H9 (cell line): ENCODE data around the gene ERC2. TPM values are rescaled to one million over a fixed set of nuclear protein-coding genes. Genes with fewer than 3 reads are reported as not detected.
A peak's percentile ranks its signal among the peaks of the same experiment; 100 is the strongest.

Experiments
- DNase-seq: peaks from one replicate; pipeline ENCODE4 v3.0.0-alpha.2; 2017
- H2AFZ ChIP-seq: one replicate; pipeline ENCODE4 v1.6.1; 2013; ENCODE audit warnings: mild to moderate bottlenecking, low read length, control low read depth, moderate library complexity
- H2AK5ac ChIP-seq: 2 replicates; pipeline ENCODE4 v1.6.1; 2013; ENCODE audit warnings: low read length, control low read depth, mixed read lengths; ENCODE audit not compliant: insufficient read length
- H2BK120ac ChIP-seq: one replicate; pipeline ENCODE4 v1.6.1; 2013; ENCODE audit warnings: low read depth, mild to moderate bottlenecking, low read length, control low read depth, inconsistent platforms; ENCODE audit not compliant: poor library complexity, severe bottlenecking
- H2BK12ac ChIP-seq: 2 replicates; pipeline ENCODE4 v1.6.1; 2013; ENCODE audit warnings: low read length, control low read depth, mixed read lengths, low read depth; ENCODE audit not compliant: insufficient read length
- H2BK15ac ChIP-seq: 2 replicates; pipeline ENCODE4 v1.6.1; 2013; ENCODE audit warnings: low read depth, low read length, control low read depth
- H2BK20ac ChIP-seq: one replicate; pipeline ENCODE4 v1.6.1; 2013; ENCODE audit warnings: low read depth, mild to moderate bottlenecking, low read length, control low read depth, inconsistent platforms; ENCODE audit not compliant: poor library complexity, severe bottlenecking
- H2BK5ac ChIP-seq: 2 replicates; pipeline ENCODE4 v1.6.1; 2013; ENCODE audit warnings: low read length, control low read depth, mixed read lengths; ENCODE audit not compliant: insufficient read length
- H3K14ac ChIP-seq: 2 replicates; pipeline ENCODE4 v1.6.1; 2013; ENCODE audit warnings: low read length, control low read depth; ENCODE audit not compliant: insufficient read depth
- H3K18ac ChIP-seq: 2 replicates; pipeline ENCODE4 v1.6.1; 2013; ENCODE audit warnings: low read depth, mild to moderate bottlenecking, mixed read lengths, low read length, control low read depth; ENCODE audit not compliant: insufficient read length
- H3K23ac ChIP-seq: 2 replicates; pipeline ENCODE4 v1.6.1; 2013; ENCODE audit warnings: low read length, control low read depth, mixed read lengths, low read depth; ENCODE audit not compliant: insufficient read length
- H3K23me2 ChIP-seq: 2 replicates; pipeline ENCODE4 v1.6.1; 2013; ENCODE audit warnings: low read depth, mild to moderate bottlenecking, mixed read lengths, low read length, control low read depth; ENCODE audit not compliant: insufficient read length, poor library complexity, severe bottlenecking
- H3K27ac ChIP-seq: 2 replicates; pipeline ENCODE4 v1.5.1; 2013; ENCODE audit warnings: low read length, control low read depth, mixed read lengths, low read depth; ENCODE audit not compliant: insufficient read length
- H3K27me3 ChIP-seq: 2 replicates; pipeline ENCODE4 v1.6.1; 2013; ENCODE audit warnings: low read length, control low read depth, inconsistent platforms; ENCODE audit not compliant: insufficient read depth
- H3K4ac ChIP-seq: 2 replicates; pipeline ENCODE4 v1.6.1; 2013; ENCODE audit warnings: low read depth, mild to moderate bottlenecking, control low read depth, inconsistent platforms, low read length, moderate library complexity
- H3K4me1 ChIP-seq: 2 replicates; pipeline ENCODE4 v1.6.1; 2013; ENCODE audit warnings: low read length, control low read depth, inconsistent platforms; ENCODE audit not compliant: insufficient read depth
- H3K4me2 ChIP-seq: 2 replicates; pipeline ENCODE4 v1.6.1; 2013; ENCODE audit warnings: low read length, control low read depth, mixed read lengths; ENCODE audit not compliant: insufficient read length, insufficient read depth
- H3K56ac ChIP-seq: 2 replicates; pipeline ENCODE4 v1.6.1; 2013; ENCODE audit warnings: low read depth, mild to moderate bottlenecking, mixed read lengths, low read length, control low read depth; ENCODE audit not compliant: insufficient read length
- H3K79me1 ChIP-seq: 2 replicates; pipeline ENCODE4 v1.6.1; 2013; ENCODE audit warnings: low read depth, mild to moderate bottlenecking, moderate library complexity, low read length, control low read depth, inconsistent platforms; ENCODE audit not compliant: insufficient read depth, poor library complexity, severe bottlenecking
- H3K79me2 ChIP-seq: 2 replicates; pipeline ENCODE4 v1.6.1; 2013; ENCODE audit warnings: low read length, control low read depth, inconsistent platforms; ENCODE audit not compliant: insufficient read depth
- H3K9ac ChIP-seq: 2 replicates; pipeline ENCODE4 v1.6.1; 2013; ENCODE audit warnings: low read length, control low read depth, mixed read lengths; ENCODE audit not compliant: insufficient read length; ENCODE audit errors: extremely low read depth
- H3K9me3 ChIP-seq: one replicate; pipeline ENCODE4 v1.6.1; 2013; ENCODE audit warnings: low read depth, low read length, inconsistent platforms; ENCODE audit not compliant: control insufficient read depth
- H3T11ph ChIP-seq: one replicate; pipeline ENCODE4 v1.6.1; 2013; ENCODE audit warnings: mild to moderate bottlenecking, low read length, control low read depth, inconsistent platforms
- H4K20me1 ChIP-seq: one replicate; pipeline ENCODE4 v1.6.1; 2013; ENCODE audit not compliant: control insufficient read depth, insufficient read length, insufficient read depth
- H4K5ac ChIP-seq: 2 replicates; pipeline ENCODE4 v1.6.1; 2013; ENCODE audit warnings: low read depth, mild to moderate bottlenecking, mixed read lengths, low read length, control low read depth; ENCODE audit not compliant: insufficient read length
- H4K8ac ChIP-seq: replicated peaks from 2 replicates; pipeline ENCODE4 v1.6.1; 2013; ENCODE audit warnings: low read length, control low read depth, mixed read lengths, low read depth; ENCODE audit not compliant: insufficient read length
- H4K91ac ChIP-seq: 2 replicates; pipeline ENCODE4 v1.6.1; 2013; ENCODE audit warnings: low read depth, mild to moderate bottlenecking, moderate library complexity, mixed read lengths, low read length, control low read depth; ENCODE audit not compliant: insufficient read length
- H3K27ac Mint-ChIP-seq, 3 experiments: 2 replicates in 2 of 3; 3 replicates in 1 of 3; pipeline ENCODE4 v1.8.0; 2020 to 2021; ENCODE audit warnings: mixed read lengths in 3 of 3, mild to moderate bottlenecking in 1 of 3, moderate library complexity in 1 of 3
- H3K27me3 Mint-ChIP-seq: 2 replicates; pipeline ENCODE4 v1.8.0; 2021; ENCODE audit warnings: low read depth, mild to moderate bottlenecking, moderate library complexity, mixed read lengths
- H3K36me3 Mint-ChIP-seq, 3 experiments: 2 replicates in 2 of 3; 3 replicates in 1 of 3; pipeline ENCODE4 v1.8.0; 2020 to 2021; ENCODE audit warnings: low read depth in 3 of 3, mixed read lengths in 3 of 3; ENCODE audit not compliant: insufficient read depth in 1 of 3
- H3K4me1 Mint-ChIP-seq, 2 experiments: 2 replicates each; pipeline ENCODE4 v1.8.0; 2020; ENCODE audit warnings: mixed read lengths in 2 of 2
- H3K4me3 Mint-ChIP-seq, 2 experiments: 2 replicates in 1 of 2; 3 replicates in 1 of 2; pipeline ENCODE4 v1.8.0; 2020 to 2021; ENCODE audit warnings: mild to moderate bottlenecking in 2 of 2, mixed read lengths in 2 of 2, moderate library complexity in 1 of 2
- H3K9me3 Mint-ChIP-seq, 2 experiments: 2 replicates in 1 of 2; 3 replicates in 1 of 2; pipeline ENCODE4 v1.8.0; 2020; ENCODE audit warnings: mild to moderate bottlenecking in 2 of 2, mixed read lengths in 2 of 2, moderate library complexity in 1 of 2
- CTCF ChIP-seq: fragments of 200-600 bp; sonication (generic); conservative IDR thresholded peaks from 3 replicates; pipeline ENCODE4 v1.8.0; 2021; ENCODE audit warnings: antibody characterized with exemption, mild to moderate bottlenecking
- WGBS: extraction: QIAGEN DNeasy Blood & Tissue Kit; methylation state at CpG from one replicate; pipeline ENCODE4 v1.1.7; 2013; ENCODE audit warnings: missing lambda C conversion rate, low lambda C conversion rate, mixed read lengths; ENCODE audit not compliant: insufficient read length; ENCODE audit errors: extremely low coverage; 5-methylcytosine and 5-hydroxymethylcytosine counted together
- total RNA-seq: library from RNA; stranded (reverse); gene quantifications from 2 replicates; pipeline ENCODE4 v1.2.1, GENCODE V29; 2021

Gene ERC2
- total RNA-seq, 1 experiment from 2014 or later = 15.4 TPM

- H4K8ac ChIP-seq = no peak overlapping the region
- H2BK20ac ChIP-seq = no peak overlapping the region
- H3K4me3 Mint-ChIP-seq = no peak overlapping the region
- peaks cover 11% of the 10 kb centered on the region; the same call in 1 of the 2 replicates for H3K4me1 ChIP-seq
- H3K79me1 ChIP-seq = no peaks in the 10 kb centered on the region
- H3K27me3 ChIP-seq = no peaks in the 10 kb centered on the region
- H4K5ac ChIP-seq = no peak overlapping the region
- H3K36me3 Mint-ChIP-seq = peaks cover 3 to 16% (median 12%) of the 10 kb centered on the region in 3 experiments; a peak in 5 of 7 replicates
- H2BK5ac ChIP-seq = no peak overlapping the region
- no peak overlapping the region for H3K27ac ChIP-seq
- no peak overlapping the region for H2BK120ac ChIP-seq
- DNase-seq = no peak
- 83% methylated on average over 1 of the region's 3 CpGs for WGBS
- no peak overlapping the region for H2BK15ac ChIP-seq
- H3K79me2 ChIP-seq = no peaks in the 10 kb centered on the region
- H3K9me3 ChIP-seq = no peaks in the 10 kb centered on the region
- H3K23ac ChIP-seq = no peak overlapping the region
- no peaks in the 10 kb centered on the region for H3K23me2 ChIP-seq
- no peak overlapping the region for H3K4ac ChIP-seq
- H3K27me3 Mint-ChIP-seq = no peaks in the 10 kb centered on the region
- no peak overlapping the region for H2AK5ac ChIP-seq
- H3T11ph ChIP-seq = no peak overlapping the region
- TF ChIP-seq CTCF = no peak
- H3K9ac ChIP-seq = no peak overlapping the region
- H3K27ac Mint-ChIP-seq = peak overlapping the region in 2 of 3 experiments; percentile 31 to 95; a peak in 4 of 7 replicates
- no peaks in the 10 kb centered on the region for H4K20me1 ChIP-seq
- H3K9me3 Mint-ChIP-seq = peaks cover 0 to 12% of the 10 kb centered on the region in 2 experiments; a peak in 3 of 5 replicates
- no peak overlapping the region for H3K4me2 ChIP-seq
- H2AFZ ChIP-seq = no peak overlapping the region
- H3K14ac ChIP-seq = no peak overlapping the region
- peaks cover 48 to 50% of the 10 kb centered on the region in 2 experiments for H3K4me1 Mint-ChIP-seq
- H3K18ac ChIP-seq = no peak overlapping the region
- H4K91ac ChIP-seq = no peak overlapping the region
- H3K56ac ChIP-seq = no peak overlapping the region
- no peak overlapping the region for H2BK12ac ChIP-seq
Observed at GRCh38 chr3:56110886-56111285, 357.4 kb downstream of the ERC2 start.
